ENCODE measurements around the gene PINLYP.

GRCh38 chr19:43628646-43629326 is 53.2 kb downstream of the PINLYP start:
- TF ChIP-seq POLR2A (IDR thresholded peaks at IDR 0.05) (no peak), POLR2AphosphoS5 (IDR thresholded peaks at IDR 0.05) (no peak)
